HL-60 (cell line): ENCODE measurements around the gene DDIAS.

Experiments used
- GABPA ChIP-seq: IDR thresholded peaks from 2 replicates; pipeline ENCODE4 v1.6.1; 2012; ENCODE audit warnings: low read depth
- POLR2AphosphoS5 ChIP-seq: IDR thresholded peaks from 2 replicates; pipeline ENCODE4 v1.6.1; 2012; ENCODE audit warnings: low read depth
- SPI1 ChIP-seq: IDR thresholded peaks from 2 replicates; pipeline ENCODE4 v1.6.1; 2012; ENCODE audit warnings: low read depth, mild to moderate bottlenecking, borderline replicate concordance
- TF ChIP-seq, protein P1 (sequence below): IDR thresholded peaks from one replicate; pipeline ENCODE4 v1.5.1; 2011; ENCODE audit warnings: low read length, control low read depth, inconsistent platforms; ENCODE audit not compliant: insufficient read depth
- TF ChIP-seq, protein P2 (sequence below): IDR thresholded peaks from 2 replicates; pipeline ENCODE4 v1.6.1; 2012; ENCODE audit warnings: low read depth; ENCODE audit not compliant: insufficient replicate concordance

DNA sequence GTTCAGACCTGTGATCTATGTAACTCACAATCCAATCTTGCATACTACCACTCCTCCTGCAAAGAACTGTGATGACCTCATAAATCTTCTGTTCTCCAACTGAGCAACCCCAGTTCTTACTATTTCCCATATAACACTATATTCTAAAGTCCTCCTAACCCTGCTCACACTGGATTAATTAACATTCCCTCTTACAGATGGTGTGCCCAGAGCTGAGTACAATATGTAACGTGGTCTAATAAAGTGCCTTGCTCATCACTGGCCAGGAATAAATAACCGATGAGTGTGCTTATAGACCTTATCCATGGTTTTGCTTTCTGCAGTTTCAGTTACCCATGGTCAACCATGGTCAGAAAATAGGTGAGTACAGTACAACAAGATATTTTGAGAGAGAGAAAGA lies 29.9 kb upstream of the DDIAS start:
- TF ChIP-seq, protein P1, sequence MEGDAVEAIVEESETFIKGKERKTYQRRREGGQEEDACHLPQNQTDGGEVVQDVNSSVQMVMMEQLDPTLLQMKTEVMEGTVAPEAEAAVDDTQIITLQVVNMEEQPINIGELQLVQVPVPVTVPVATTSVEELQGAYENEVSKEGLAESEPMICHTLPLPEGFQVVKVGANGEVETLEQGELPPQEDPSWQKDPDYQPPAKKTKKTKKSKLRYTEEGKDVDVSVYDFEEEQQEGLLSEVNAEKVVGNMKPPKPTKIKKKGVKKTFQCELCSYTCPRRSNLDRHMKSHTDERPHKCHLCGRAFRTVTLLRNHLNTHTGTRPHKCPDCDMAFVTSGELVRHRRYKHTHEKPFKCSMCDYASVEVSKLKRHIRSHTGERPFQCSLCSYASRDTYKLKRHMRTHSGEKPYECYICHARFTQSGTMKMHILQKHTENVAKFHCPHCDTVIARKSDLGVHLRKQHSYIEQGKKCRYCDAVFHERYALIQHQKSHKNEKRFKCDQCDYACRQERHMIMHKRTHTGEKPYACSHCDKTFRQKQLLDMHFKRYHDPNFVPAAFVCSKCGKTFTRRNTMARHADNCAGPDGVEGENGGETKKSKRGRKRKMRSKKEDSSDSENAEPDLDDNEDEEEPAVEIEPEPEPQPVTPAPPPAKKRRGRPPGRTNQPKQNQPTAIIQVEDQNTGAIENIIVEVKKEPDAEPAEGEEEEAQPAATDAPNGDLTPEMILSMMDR, result no peak
- no peak for TF ChIP-seq POLR2AphosphoS5
- TF ChIP-seq, protein P2, sequence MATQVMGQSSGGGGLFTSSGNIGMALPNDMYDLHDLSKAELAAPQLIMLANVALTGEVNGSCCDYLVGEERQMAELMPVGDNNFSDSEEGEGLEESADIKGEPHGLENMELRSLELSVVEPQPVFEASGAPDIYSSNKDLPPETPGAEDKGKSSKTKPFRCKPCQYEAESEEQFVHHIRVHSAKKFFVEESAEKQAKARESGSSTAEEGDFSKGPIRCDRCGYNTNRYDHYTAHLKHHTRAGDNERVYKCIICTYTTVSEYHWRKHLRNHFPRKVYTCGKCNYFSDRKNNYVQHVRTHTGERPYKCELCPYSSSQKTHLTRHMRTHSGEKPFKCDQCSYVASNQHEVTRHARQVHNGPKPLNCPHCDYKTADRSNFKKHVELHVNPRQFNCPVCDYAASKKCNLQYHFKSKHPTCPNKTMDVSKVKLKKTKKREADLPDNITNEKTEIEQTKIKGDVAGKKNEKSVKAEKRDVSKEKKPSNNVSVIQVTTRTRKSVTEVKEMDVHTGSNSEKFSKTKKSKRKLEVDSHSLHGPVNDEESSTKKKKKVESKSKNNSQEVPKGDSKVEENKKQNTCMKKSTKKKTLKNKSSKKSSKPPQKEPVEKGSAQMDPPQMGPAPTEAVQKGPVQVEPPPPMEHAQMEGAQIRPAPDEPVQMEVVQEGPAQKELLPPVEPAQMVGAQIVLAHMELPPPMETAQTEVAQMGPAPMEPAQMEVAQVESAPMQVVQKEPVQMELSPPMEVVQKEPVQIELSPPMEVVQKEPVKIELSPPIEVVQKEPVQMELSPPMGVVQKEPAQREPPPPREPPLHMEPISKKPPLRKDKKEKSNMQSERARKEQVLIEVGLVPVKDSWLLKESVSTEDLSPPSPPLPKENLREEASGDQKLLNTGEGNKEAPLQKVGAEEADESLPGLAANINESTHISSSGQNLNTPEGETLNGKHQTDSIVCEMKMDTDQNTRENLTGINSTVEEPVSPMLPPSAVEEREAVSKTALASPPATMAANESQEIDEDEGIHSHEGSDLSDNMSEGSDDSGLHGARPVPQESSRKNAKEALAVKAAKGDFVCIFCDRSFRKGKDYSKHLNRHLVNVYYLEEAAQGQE, result no peak
- no peak for TF ChIP-seq GABPA
- no peak for TF ChIP-seq SPI1
